ENCODE measurements around the gene LAP3.
A peak's percentile ranks its signal among the peaks of the same experiment; 100 is the strongest.

The LAP3 gene

DNA sequence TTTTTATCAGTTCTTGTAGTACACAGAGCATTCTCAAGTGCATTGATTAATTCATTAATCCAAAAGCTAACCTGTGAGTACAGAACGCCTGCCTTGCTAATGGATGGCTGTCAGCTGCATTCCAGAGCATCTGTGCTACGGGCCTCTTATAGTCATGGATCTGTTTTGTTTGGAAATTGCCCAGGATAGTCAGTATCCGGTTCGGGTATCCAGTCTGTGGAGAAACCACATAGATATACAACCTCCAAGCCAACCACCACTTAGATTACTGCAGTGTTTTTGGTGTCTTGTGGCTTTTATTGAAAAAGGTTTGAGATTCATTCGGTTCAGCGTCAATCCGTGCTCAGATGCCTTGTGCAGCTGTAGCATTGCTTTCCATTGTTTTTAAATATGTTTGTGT is 4.0 kb downstream of the LAP3 start:
- Mint-ChIP-seq H3K27ac (no peak overlapping the region), H3K27me3 (ENCODE audit: low read depth) (no peaks in the 10 kb centered on the region), H3K4me3 (no peak overlapping the region), H3K4me1 (ENCODE audit: low read depth) (peaks cover 15% of the 10 kb centered on the region), H3K36me3 (ENCODE audit: low read depth) (peaks cover 41% of the 10 kb centered on the region), H3K9me3 (no peaks in the 10 kb centered on the region)
- DNase-seq (ENCODE audit: low spot score), result no peak

DNA sequence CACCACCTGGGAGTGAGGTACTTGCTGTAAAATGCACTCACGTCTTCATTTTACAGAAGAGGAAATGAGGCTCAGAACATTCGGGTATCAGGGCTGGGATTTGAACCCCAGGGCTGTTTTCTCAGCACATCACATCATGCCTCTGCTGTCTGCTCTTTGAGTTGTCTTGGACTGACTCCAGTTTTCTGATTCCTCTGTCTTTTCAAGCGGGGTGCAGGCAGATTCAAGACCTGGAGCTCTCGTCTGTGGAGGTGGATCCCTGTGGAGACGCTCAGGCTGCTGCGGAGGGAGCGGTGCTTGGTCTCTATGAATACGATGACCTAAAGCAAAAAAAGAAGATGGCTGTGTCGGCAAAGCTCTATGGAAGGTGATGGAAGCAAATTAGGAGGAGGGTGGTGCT is 6.3 kb downstream of the LAP3 start:
- no peak overlapping the region for H3K4me3 Mint-ChIP-seq
- peaks cover 15% of the 10 kb centered on the region for H3K4me1 Mint-ChIP-seq (ENCODE audit: low read depth)
- H3K9me3 Mint-ChIP-seq, result no peaks in the 10 kb centered on the region
- peaks cover 58% of the 10 kb centered on the region for H3K36me3 Mint-ChIP-seq (ENCODE audit: low read depth)
- DNase-seq (ENCODE audit: low spot score), result no peak
- no peaks in the 10 kb centered on the region for H3K27me3 Mint-ChIP-seq (ENCODE audit: low read depth)
- no peak overlapping the region for H3K27ac Mint-ChIP-seq

DNA sequence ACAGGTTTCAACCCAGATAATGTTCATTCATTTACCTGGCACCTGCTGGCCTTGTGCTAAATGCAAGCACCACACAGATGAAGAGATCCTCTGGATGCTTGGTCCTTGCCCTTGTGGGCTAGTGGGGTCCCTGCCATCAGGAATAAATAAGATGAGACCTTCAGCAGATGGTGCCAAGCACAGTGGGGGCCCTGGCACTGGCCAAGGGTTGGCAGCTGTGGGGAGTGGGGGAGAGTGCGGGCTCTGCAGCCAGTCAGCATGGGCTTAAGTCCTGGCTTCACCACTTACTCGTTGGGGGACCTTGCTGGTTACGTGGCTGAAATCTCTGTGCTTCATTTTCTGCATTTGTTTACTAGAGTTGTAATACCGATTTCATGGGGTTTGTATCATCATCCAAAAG is 6.9 kb downstream of the LAP3 start:
- no peak for DNase-seq (ENCODE audit: low spot score)
- Mint-ChIP-seq H3K4me3 (no peak overlapping the region), H3K27me3 (ENCODE audit: low read depth) (no peaks in the 10 kb centered on the region), H3K36me3 (ENCODE audit: low read depth) (peaks cover 58% of the 10 kb centered on the region), H3K9me3 (no peaks in the 10 kb centered on the region), H3K4me1 (ENCODE audit: low read depth) (peaks cover 11% of the 10 kb centered on the region), H3K27ac (no peak overlapping the region)

DNA sequence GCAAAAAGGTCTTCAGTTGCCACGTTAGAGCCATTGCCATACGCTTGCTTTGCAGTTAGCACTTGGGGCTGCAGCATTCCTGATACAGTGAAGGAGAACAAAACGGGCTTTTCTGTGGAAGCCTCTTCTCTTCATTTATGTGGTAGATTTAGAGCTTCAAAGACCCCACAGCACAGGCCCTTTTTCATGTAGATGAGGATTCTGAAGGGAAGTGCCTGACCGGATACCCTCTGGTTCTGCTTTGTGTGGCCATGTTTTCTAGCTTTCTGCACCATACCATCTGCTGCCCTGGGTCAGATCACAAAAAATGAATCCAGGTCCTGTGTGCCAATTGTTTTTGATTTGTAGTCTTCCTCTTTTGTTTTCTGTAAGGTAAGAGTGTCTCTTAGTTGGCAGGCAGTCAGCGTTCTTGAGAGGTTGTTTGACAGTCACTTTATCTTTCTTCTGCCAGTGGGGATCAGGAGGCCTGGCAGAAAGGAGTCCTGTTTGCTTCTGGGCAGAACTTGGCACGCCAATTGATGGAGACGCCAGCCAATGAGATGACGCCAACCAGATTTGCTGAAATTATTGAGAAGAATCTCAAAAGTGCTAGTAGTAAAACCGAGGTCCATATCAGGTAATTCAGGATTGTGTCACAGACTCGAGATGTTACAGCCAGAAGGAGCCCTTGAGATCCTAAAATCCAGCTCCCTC is 7.7 kb downstream of the LAP3 start:
- DNase-seq (ENCODE audit: low spot score), result no peak
- Mint-ChIP-seq H3K27ac (no peak overlapping the region), H3K36me3 (ENCODE audit: low read depth) (peaks cover 59% of the 10 kb centered on the region), H3K4me3 (no peak overlapping the region), H3K27me3 (ENCODE audit: low read depth) (no peaks in the 10 kb centered on the region), H3K9me3 (no peaks in the 10 kb centered on the region), H3K4me1 (ENCODE audit: low read depth) (peaks cover 5% of the 10 kb centered on the region)

DNA sequence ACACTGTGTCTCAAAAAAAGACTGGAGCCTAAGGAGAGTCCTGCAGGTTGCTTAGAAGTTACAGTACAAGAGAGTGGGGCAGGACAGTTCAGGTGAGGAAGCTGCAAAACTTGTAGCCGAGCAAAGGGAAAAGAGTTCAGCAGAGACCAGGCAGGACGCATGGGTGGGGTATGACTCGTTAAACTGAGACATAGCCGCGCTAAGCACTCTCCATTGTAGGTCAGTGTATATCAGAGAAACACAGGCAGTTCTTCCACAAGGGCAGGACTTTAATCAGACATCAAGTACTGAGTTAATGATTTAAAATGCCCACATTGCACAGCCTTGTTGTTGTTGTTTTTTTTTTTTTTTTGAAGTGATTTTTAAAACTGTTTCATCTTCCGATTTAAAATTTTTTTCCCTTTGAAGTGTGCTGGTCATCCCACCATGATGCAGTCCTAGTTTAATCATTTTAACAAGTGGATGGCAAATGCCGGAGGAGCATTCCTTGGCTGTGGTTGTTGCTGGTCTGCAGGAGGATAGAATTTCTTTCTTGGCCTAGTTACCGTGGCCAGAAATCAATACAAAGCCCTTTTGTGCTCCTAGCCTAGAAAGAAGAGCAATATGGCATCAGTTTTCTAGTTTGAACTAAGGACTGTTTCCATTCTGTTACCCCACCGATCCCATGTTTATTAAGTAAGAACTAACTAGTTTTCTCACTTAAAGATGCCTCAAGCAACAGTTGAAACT is 10.3 kb downstream of the LAP3 start:
- no peak overlapping the region for H3K4me3 Mint-ChIP-seq
- no peaks in the 10 kb centered on the region for H3K9me3 Mint-ChIP-seq
- H3K4me1 Mint-ChIP-seq (ENCODE audit: low read depth), result peaks cover 2% of the 10 kb centered on the region
- DNase-seq (ENCODE audit: low spot score), result no peak
- no peak overlapping the region for H3K27ac Mint-ChIP-seq
- H3K36me3 Mint-ChIP-seq (ENCODE audit: low read depth), result peaks cover 57% of the 10 kb centered on the region
- no peaks in the 10 kb centered on the region for H3K27me3 Mint-ChIP-seq (ENCODE audit: low read depth)

DNA sequence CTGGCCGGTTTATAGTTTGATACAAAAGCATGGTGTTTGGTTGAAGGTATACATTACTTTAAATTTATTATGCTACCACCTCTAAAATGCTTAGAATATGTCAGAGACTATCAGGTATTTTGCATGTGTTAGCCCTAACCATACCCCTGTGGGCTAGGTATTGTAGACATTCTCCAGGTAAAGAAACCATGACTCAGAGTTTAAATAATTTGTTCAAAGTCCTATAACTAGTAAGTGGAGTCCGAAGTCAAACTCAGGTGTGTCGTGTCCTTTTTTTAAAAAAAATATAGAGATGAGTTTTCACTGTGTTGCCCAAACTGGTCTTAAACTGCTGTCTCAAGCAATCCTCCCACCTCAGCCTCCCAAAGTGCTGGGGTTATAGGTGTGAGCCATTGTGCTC is 12.4 kb downstream of the LAP3 start:
- H3K36me3 Mint-ChIP-seq (ENCODE audit: low read depth), result peaks cover 61% of the 10 kb centered on the region
- no peaks in the 10 kb centered on the region for H3K27me3 Mint-ChIP-seq (ENCODE audit: low read depth)
- DNase-seq (ENCODE audit: low spot score), result no peak
- no peak overlapping the region for H3K27ac Mint-ChIP-seq
- no peaks in the 10 kb centered on the region for H3K9me3 Mint-ChIP-seq
- peaks cover 6% of the 10 kb centered on the region for H3K4me1 Mint-ChIP-seq (ENCODE audit: low read depth)
- H3K4me3 Mint-ChIP-seq, result no peak overlapping the region

DNA sequence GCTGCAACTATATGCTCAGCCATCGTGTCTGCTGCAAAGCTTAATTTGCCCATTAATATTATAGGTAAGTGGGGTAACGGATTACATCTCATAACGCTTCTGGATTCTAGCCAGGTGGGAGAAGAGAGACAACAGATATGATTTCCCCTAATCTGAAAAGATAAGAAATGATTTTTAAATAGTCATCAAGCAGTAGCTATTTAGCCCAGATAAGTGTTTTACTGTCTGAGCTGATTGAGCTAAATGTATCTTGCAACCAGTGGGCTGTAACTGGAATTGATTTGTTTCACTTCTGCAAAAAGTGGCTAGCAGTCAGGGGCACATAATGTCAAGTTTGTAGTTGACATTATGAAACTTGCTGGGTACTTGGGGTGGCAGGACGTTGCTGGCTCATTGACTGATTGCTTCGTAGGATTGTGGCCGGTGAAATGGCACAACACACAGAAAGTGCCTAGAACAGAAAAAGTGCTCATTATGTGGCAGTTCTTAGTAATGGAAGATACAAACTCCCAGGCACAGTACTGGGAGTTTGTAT is 18.5 kb downstream of the LAP3 start:
- Mint-ChIP-seq H3K4me1 (ENCODE audit: low read depth) (peaks cover 6% of the 10 kb centered on the region), H3K4me3 (no peak overlapping the region), H3K27ac (no peak overlapping the region), H3K27me3 (ENCODE audit: low read depth) (no peaks in the 10 kb centered on the region), H3K36me3 (ENCODE audit: low read depth) (peaks cover 54% of the 10 kb centered on the region), H3K9me3 (no peaks in the 10 kb centered on the region)
- DNase-seq (ENCODE audit: low spot score), result no peak

DNA sequence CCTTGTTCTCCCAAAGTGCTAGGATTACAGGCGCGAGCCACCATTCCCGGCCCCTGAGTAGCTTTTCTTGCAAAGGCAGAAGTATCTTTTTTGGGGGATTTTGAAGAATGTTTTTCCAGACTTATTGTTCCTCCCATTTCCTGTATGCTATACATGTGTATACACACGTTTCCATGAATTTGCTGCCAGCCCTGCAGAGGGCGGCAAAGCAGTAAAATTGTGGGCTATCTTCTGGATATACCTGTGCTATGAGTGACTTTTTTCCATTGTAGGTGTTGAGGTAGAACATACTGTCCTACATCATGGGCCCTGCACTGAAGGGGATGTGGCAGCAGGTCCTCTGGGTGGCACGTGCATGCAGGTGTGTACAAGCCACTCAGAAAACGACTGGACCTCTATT is 20.5 kb downstream of the LAP3 start:
- no peak overlapping the region for H3K27ac Mint-ChIP-seq
- H3K4me3 Mint-ChIP-seq, result no peak overlapping the region
- no peaks in the 10 kb centered on the region for H3K27me3 Mint-ChIP-seq (ENCODE audit: low read depth)
- H3K36me3 Mint-ChIP-seq (ENCODE audit: low read depth), result peaks cover 48% of the 10 kb centered on the region
- no peak for DNase-seq (ENCODE audit: low spot score)
- no peaks in the 10 kb centered on the region for H3K9me3 Mint-ChIP-seq
- H3K4me1 Mint-ChIP-seq (ENCODE audit: low read depth), result peaks cover 3% of the 10 kb centered on the region

DNA sequence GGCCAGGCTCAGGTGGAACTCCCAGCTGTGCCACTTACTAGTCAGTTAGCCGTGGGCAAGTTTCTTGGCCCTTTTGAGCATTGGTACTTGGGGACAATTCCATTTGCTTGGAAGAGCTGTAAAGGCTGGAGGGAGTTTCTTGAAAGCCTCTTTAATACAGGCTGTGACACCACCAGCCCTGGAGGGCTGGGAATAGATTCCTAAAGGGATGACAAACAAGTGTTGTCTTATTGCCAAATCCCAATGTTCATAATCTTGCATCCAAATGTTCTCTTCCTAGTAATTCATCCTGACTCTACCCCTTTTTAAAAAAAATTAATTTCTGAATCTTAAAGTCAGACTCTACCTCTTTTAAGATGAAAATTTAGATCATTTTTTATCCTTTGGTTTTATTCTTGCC is 22.8 kb downstream of the LAP3 start:
- peaks cover 40% of the 10 kb centered on the region for H3K36me3 Mint-ChIP-seq (ENCODE audit: low read depth)
- no peak overlapping the region for H3K27ac Mint-ChIP-seq

DNA sequence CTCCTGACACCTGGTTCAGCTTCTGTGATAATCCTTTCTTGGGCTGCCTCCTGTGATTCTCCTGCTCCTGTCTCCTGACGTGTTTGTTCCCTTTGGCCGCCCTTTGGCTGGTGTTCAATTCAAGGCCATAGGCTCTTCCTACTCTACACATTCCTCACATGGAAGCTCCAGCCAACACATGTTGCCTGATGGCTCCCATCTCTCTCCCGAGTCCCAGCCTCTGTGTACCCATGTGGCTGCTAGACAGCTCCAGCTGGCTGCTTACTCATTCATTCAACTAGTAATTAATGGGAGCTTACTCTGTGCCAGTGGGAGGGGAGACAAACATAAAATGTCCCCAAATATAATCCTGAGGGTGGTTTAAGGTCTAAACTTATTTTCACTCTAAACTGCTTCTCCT is 28.2 kb downstream of the LAP3 start:
- H3K9me3 Mint-ChIP-seq, result no peaks in the 10 kb centered on the region
- DNase-seq (ENCODE audit: low spot score), result no peak
- no peaks in the 10 kb centered on the region for H3K27me3 Mint-ChIP-seq (ENCODE audit: low read depth)
- peaks cover 32% of the 10 kb centered on the region for H3K36me3 Mint-ChIP-seq (ENCODE audit: low read depth)
- H3K4me3 Mint-ChIP-seq, result no peak overlapping the region
- H3K4me1 Mint-ChIP-seq (ENCODE audit: low read depth), result no peaks in the 10 kb centered on the region
- no peak overlapping the region for H3K27ac Mint-ChIP-seq

More for the DNA sequence above, 22.8 kb downstream of the LAP3 start:
- Mint-ChIP-seq H3K9me3 (no peaks in the 10 kb centered on the region), H3K4me3 (no peak overlapping the region), H3K4me1 (ENCODE audit: low read depth) (no peaks in the 10 kb centered on the region), H3K27me3 (ENCODE audit: low read depth) (no peaks in the 10 kb centered on the region)
- no peak for DNase-seq (ENCODE audit: low spot score)

DNA sequence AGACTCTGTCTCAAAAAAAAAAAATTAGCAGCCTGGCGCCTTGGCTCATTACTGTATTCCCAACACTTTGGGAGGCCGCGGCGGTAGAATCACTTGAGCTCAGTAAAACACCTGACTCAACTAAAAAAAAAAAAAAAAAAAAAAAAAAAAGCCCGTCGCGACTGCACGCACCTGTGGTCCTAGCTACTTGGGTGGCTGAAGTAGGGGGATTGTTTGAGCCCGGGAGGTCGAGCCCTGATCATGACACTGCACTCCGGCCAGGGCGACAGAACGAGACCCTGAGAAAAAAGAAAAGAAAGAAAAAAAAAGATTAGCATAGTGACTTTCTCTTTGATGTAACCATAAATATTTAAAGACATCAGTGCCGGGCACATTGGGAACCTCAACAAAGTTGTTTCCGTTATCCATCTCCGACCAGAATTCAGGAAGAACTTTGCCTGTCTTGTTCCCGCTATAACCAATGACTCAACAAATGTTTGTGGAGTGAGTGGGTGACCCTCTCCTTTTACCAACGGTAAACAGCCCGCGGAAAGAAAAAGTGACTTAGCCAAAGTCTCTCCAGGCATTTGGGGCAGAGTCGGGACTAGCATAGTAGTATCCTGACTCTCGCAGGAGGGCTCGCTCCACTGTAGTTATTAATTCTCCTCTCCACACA is 36.9 kb downstream of the LAP3 start:
- Mint-ChIP-seq H3K4me3 (peak overlapping the region; percentile 96), H3K4me1 (ENCODE audit: low read depth) (peaks cover 26% of the 10 kb centered on the region)

DNA sequence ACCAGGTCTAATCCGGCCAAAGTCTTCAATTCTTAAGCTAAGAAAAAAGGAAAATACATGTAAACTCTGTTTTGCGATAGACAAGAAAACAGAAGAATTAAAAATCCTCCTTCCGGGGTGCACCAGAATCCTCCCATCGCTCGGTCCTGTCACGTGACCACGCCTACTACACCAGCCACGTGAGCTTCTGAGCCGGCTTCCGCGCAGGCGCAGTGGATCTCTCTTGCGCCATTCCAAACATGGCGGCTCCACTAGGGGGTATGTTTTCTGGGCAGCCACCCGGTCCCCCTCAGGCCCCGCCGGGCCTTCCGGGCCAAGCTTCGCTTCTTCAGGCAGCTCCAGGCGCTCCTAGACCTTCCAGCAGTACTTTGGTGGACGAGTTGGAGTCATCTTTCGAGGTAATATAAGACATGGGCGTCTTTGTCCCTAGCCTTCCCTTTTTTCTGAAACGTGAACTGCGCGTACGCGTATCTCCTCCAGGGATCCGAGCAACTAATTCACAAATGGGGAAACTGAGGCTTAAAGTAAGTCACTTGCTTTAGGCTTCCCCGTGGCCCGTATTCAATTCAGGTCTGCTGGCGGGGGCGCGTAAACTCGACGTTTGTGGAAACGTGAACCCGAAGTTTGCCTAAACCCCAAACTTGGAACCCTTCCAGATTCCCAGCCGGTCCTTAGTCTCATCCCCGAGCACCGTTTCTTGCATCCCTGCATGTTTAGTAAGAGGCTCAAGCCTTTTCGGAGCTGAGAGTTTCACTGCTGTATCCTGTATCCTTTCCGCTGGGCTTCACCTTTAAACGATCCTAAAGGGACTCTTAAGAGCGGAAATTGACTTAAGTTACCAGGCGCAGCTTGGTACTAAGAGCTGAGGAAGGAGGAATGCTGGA is 37.7 kb downstream of the LAP3 start, which contains the start of gene MED28:
Gene MED28, plus strand, starts transcription at position 226 of the 884 bp plus-strand sequence. Its CDS starts 14 bp downstream, at position 240.
- Mint-ChIP-seq H3K27ac (peak within 1 kb of the TSS; percentile 96), H3K9me3 (no peaks in the 10 kb centered on the region), H3K4me3 (peak within 1 kb of the TSS; percentile 96), H3K4me1 (ENCODE audit: low read depth) (peaks cover 31% of the 10 kb centered on the region), H3K36me3 (ENCODE audit: low read depth) (peaks cover 16% of the 10 kb centered on the region), H3K27me3 (ENCODE audit: low read depth) (no peaks in the 10 kb centered on the region)
- DNase-seq (ENCODE audit: low spot score), result peak; percentile 94

More for the DNA sequence above, 36.9 kb downstream of the LAP3 start:
- no peaks in the 10 kb centered on the region for H3K9me3 Mint-ChIP-seq
- peak overlapping the region; percentile 96 for H3K27ac Mint-ChIP-seq
- H3K36me3 Mint-ChIP-seq (ENCODE audit: low read depth), result peaks cover 11% of the 10 kb centered on the region
- no peak for DNase-seq (ENCODE audit: low spot score)
- H3K27me3 Mint-ChIP-seq (ENCODE audit: low read depth), result no peaks in the 10 kb centered on the region

DNA sequence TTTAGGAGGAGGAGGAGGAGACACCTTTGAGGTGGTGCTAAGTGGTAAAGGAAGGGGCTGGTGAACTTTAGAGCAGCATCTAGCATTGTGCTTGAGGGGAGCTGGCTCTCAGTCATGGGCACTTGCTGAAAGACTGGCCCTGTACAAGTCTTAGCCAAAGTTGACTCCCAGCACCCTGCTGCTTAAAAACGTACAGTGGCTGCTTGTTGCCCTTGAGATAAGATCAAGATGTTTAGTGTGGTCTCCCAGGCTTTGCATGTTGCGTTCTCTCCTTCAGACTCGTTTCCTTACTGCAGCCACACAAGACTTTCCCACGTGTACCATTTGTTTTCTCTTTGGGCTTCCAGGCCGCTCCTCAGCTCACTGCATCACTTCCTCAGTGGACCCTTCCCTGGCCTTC is 39.3 kb downstream of the LAP3 start:
- DNase-seq (ENCODE audit: low spot score), result no peak
- peak overlapping the region; percentile 74 for H3K4me3 Mint-ChIP-seq
- peaks cover 31% of the 10 kb centered on the region for H3K4me1 Mint-ChIP-seq (ENCODE audit: low read depth)
- H3K27me3 Mint-ChIP-seq (ENCODE audit: low read depth), result no peaks in the 10 kb centered on the region
- H3K27ac Mint-ChIP-seq, result peak overlapping the region; percentile 38
- H3K9me3 Mint-ChIP-seq, result no peaks in the 10 kb centered on the region
- peaks cover 23% of the 10 kb centered on the region for H3K36me3 Mint-ChIP-seq (ENCODE audit: low read depth)
